ENCODE results near the gene VWC2L. TPM values are rescaled to one million over a fixed set of nuclear protein-coding genes. Genes with fewer than 3 reads are reported as not detected.

VWC2L gene
- total RNA-seq, 6 donors from 2014 or later: 0.30 TPM; not detected in 5

GRCh38 chr2:214537929-214538328, 127.1 kb downstream of the VWC2L start:
- Histone ChIP-seq H3K4me3 (no peak overlapping the region), H3K4me1 (no peaks in the 10 kb centered on the region), H3K36me3 (no peaks in the 10 kb centered on the region), H3K27ac (no peak overlapping the region), H3K9me3 (no peaks in the 10 kb centered on the region), H3K27me3 (no peaks in the 10 kb centered on the region)
- ATAC-seq (ENCODE audit: low FRiP score in 2 of 2): no peak
- TF ChIP-seq EP300 (IDR thresholded peaks at IDR 0.05) (no peak), CTCF (IDR thresholded peaks at IDR 0.05) (no peak)
- no peak for DNase-seq
- 48 to 59% methylated on average over 3 of the region's 3 CpGs for WGBS, 2 donors

GRCh38 chr2:214542295-214542694, 131.4 kb downstream of the VWC2L start:
- H3K27me3 ChIP-seq: no peaks in the 10 kb centered on the region
- no peaks in the 10 kb centered on the region for H3K9me3 ChIP-seq
- H3K36me3 ChIP-seq: no peaks in the 10 kb centered on the region
- H3K27ac ChIP-seq: no peak overlapping the region
- no peak for TF ChIP-seq POLR2A (IDR thresholded peaks at IDR 0.05)
- TF ChIP-seq POLR2AphosphoS5 (IDR thresholded peaks at IDR 0.05): no peak
- no peak for TF ChIP-seq CTCF (IDR thresholded peaks at IDR 0.05)
- TF ChIP-seq EP300 (IDR thresholded peaks at IDR 0.05): no peak
- H3K4me3 ChIP-seq: no peak overlapping the region
- ATAC-seq (ENCODE audit: low FRiP score in 2 of 2) (no peak), DNase-seq (no peak)
- H3K4me1 ChIP-seq: no peaks in the 10 kb centered on the region
- WGBS, 2 donors: 60 to 81% methylated on average over 7 of the region's 7 CpGs

GRCh38 chr2:214542866-214543265, 132.0 kb downstream of the VWC2L start:
- H3K27me3 ChIP-seq: no peaks in the 10 kb centered on the region
- 63 to 65% methylated on average over 1 of the region's 1 CpG for WGBS, 2 donors
- DNase-seq: no peak
- H3K36me3 ChIP-seq: no peaks in the 10 kb centered on the region
- ATAC-seq (ENCODE audit: low FRiP score in 2 of 2): no peak
- TF ChIP-seq EP300 (IDR thresholded peaks at IDR 0.05): no peak
- TF ChIP-seq POLR2A (IDR thresholded peaks at IDR 0.05): no peak
- no peak for TF ChIP-seq CTCF (IDR thresholded peaks at IDR 0.05)
- TF ChIP-seq POLR2AphosphoS5 (IDR thresholded peaks at IDR 0.05): no peak
- H3K4me3 ChIP-seq: no peak overlapping the region
- H3K27ac ChIP-seq: no peak overlapping the region
- H3K4me1 ChIP-seq: no peaks in the 10 kb centered on the region
- H3K9me3 ChIP-seq: no peaks in the 10 kb centered on the region

- Histone ChIP-seq H3K9me3 (no peaks in the 10 kb centered on the region), H3K36me3 (no peaks in the 10 kb centered on the region), H3K27me3 (no peaks in the 10 kb centered on the region), H3K4me1 (no peaks in the 10 kb centered on the region), H3K4me3 (no peak overlapping the region), H3K27ac (no peak overlapping the region)
- DNase-seq (no peak), ATAC-seq (ENCODE audit: low FRiP score in 2 of 2) (no peak)
- WGBS, 2 donors: 63 to 66% methylated on average over 2 of the region's 2 CpGs
- TF ChIP-seq EP300 (IDR thresholded peaks at IDR 0.05) (no peak), CTCF (IDR thresholded peaks at IDR 0.05) (no peak), POLR2AphosphoS5 (IDR thresholded peaks at IDR 0.05) (no peak), POLR2A (IDR thresholded peaks at IDR 0.05) (no peak)
Observed at GRCh38 chr2:214543386-214543955, 132.6 kb downstream of the VWC2L start.

- Histone ChIP-seq H3K27ac (no peak overlapping the region), H3K4me1 (no peaks in the 10 kb centered on the region), H3K27me3 (no peaks in the 10 kb centered on the region), H3K4me3 (no peak overlapping the region), H3K36me3 (no peaks in the 10 kb centered on the region), H3K9me3 (no peaks in the 10 kb centered on the region)
- ATAC-seq (ENCODE audit: low FRiP score in 2 of 2) (no peak), DNase-seq (no peak)
- 71 to 79% methylated on average over 1 of the region's 1 CpG for WGBS, 2 donors
- TF ChIP-seq POLR2AphosphoS5 (IDR thresholded peaks at IDR 0.05) (no peak), CTCF (IDR thresholded peaks at IDR 0.05) (no peak), POLR2A (IDR thresholded peaks at IDR 0.05) (no peak)
Observed at GRCh38 chr2:214545898-214546542, 135.2 kb downstream of the VWC2L start.
